ENCODE results near the gene CERS4. TPM values are rescaled to one million over a fixed set of nuclear protein-coding genes. Genes with fewer than 3 reads are reported as not detected.

Gene CERS4
- total and polyA plus RNA-seq, 10 of the 15 experiments (the other 5 are each of a cell fraction or from before 2014, with no cell fraction given): 0.34 to 62.1 (median 20.7) TPM

DNA sequence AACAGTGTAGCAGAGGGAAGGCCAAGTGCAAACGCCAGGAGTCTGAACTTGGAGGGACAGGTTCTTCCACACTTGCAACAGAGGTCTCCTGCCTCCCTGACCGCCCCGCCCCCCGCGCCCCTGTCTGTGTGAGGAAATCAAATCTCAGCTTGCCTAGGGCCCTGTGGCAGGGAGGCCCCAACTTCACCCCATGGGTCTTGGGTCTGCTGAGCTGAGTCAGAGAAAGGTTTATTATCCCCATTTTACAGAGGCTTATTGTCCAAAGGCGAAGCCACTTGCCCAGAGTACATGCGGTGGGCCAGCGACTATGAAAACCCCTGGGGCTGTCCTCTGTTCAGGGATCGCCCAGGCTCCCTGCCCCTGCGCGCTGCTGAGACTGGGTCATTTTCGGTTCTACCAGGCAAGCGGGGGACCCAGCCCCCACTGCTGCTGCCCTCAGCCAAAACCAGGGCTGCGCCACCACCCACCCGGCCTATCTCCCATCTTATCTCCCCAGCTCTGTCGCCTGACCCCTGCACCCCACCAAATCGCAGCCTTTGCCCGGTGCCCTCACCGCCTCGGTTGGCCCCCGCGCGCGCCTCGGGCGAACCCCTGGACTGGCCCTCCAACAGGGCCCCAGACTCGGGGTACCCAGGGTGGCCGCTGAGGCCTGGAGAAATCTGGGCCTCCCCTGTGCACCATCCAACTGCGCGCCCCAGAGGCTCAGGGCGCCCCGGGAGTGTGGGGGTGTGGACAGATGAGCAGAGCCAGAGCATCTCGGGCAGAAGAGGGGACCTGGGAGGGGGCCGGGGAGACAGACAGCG, 850 bp upstream of the CERS4 start:
- Histone ChIP-seq H3K9ac (ENCODE audit: control insufficient read depth, insufficient read depth, low read length) (peak overlapping the region; percentile 45; the same call in 1 of the 2 replicates), H3K79me2 (ENCODE audit: control insufficient read depth, insufficient read depth, low read length) (peaks cover 30% of the 10 kb centered on the region), H3K9me3 (replicated peaks; ENCODE audit: control insufficient read depth, insufficient read depth, low read length) (no peaks in the 10 kb centered on the region; the same call in 2 of the 3 replicates), H3K4me3 (peak overlapping the region; percentile 64), H3K36me3 (ENCODE audit: control insufficient read depth in 2 of 2, insufficient read depth in 2 of 2, low read length in 1 of 2) (no peaks in the 10 kb centered on the region; a peak in 1 of 4 replicates), H3K4me2 (ENCODE audit: control insufficient read depth, insufficient read depth) (peak overlapping the region; percentile 72), H3K27ac (ENCODE audit: control insufficient read depth, insufficient read depth) (no peak overlapping the region), H4K20me1 (ENCODE audit: control insufficient read depth, insufficient read depth) (no peaks in the 10 kb centered on the region), H3K4me1 (ENCODE audit: control insufficient read depth, insufficient read depth, low read length) (peaks cover 11% of the 10 kb centered on the region), H2AFZ (ENCODE audit: control insufficient read depth, low read depth, low read length) (peak overlapping the region; percentile 61), H3K27me3 (replicated peaks in 1 of 2; ENCODE audit: control insufficient read depth in 2 of 2, insufficient read depth in 2 of 2, low read length in 1 of 2) (no peaks in the 10 kb centered on the region)
- POLR2A ChIA-PET: interaction anchor here (0.6 to 6.7 kb wide), 9 partner anchors 9 to 463 kb away, joined by 3 to 111 read pairs (median 4); no protein-coding TSS in a partner anchor
- in situ Hi-C loops (cut with MboI): no loop called here
- SMC1A ChIA-PET (ENCODE audit: uncharacterized antibody, unreplicated experiment): interaction anchor here (1.8 kb wide), 1 partner anchor 9 kb away, joined by 8 read pairs; no protein-coding TSS in a partner anchor
- RAD21 ChIA-PET (ENCODE audit: unreplicated experiment): interaction anchor here (0.6 to 6.8 kb wide), 3 partner anchors 13 to 53 kb away, joined by 3 to 100 read pairs (median 4); no protein-coding TSS in a partner anchor
- BruUV-seq (replicated peaks): TSS peak; percentile 79
- DNase-seq (ENCODE audit: low read depth, low spot score) (no peak), ATAC-seq (peak; percentile 25), FAIRE-seq (no peak)
- CTCF ChIA-PET: interaction anchor here (0.6 to 6.8 kb wide), 3 partner anchors 10 to 44 kb away, joined by 3 to 52 read pairs (median 5); no protein-coding TSS in a partner anchor
- 38% methylated on average over 35 of the region's 35 CpGs for whole genome bisulfite sequencing (ENCODE audit: insufficient coverage, insufficient replicate concordance, low lambda C conversion rate, missing lambda C conversion rate)
- intact Hi-C loops (cut with micrococcal nuclease; ENCODE audit: unreplicated experiment): no loop called here
- TF ChIP-seq RB1 (IDR thresholded peaks at IDR 0.05; ENCODE audit: borderline replicate concordance): peak; percentile 34; the same call in 1 of the 2 replicates
- TF ChIP-seq BACH1 (IDR thresholded peaks at IDR 0.05; ENCODE audit: borderline replicate concordance): no peak
- TF ChIP-seq E4F1 (IDR thresholded peaks at IDR 0.05; ENCODE audit: borderline replicate concordance, partially characterized antibody): no peak
- peak; percentile 44; the same call in 1 of the 2 replicates for TF ChIP-seq DPF2 (IDR thresholded peaks at IDR 0.05)
- TF ChIP-seq SIX5 (IDR thresholded peaks at IDR 0.05; ENCODE audit: low read depth, low read length, severe bottlenecking): no peak
- TF ChIP-seq ZSCAN29 (IDR thresholded peaks at IDR 0.05): no peak
- TF ChIP-seq, protein P1, sequence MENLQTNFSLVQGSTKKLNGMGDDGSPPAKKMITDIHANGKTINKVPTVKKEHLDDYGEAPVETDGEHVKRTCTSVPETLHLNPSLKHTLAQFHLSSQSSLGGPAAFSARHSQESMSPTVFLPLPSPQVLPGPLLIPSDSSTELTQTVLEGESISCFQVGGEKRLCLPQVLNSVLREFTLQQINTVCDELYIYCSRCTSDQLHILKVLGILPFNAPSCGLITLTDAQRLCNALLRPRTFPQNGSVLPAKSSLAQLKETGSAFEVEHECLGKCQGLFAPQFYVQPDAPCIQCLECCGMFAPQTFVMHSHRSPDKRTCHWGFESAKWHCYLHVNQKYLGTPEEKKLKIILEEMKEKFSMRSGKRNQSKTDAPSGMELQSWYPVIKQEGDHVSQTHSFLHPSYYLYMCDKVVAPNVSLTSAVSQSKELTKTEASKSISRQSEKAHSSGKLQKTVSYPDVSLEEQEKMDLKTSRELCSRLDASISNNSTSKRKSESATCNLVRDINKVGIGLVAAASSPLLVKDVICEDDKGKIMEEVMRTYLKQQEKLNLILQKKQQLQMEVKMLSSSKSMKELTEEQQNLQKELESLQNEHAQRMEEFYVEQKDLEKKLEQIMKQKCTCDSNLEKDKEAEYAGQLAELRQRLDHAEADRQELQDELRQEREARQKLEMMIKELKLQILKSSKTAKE (IDR thresholded peaks at IDR 0.05; ENCODE audit: low read depth, poor library complexity, severe bottlenecking): no peak
- no peak for TF ChIP-seq KLF5 (IDR thresholded peaks at IDR 0.05; ENCODE audit: partially characterized antibody)
- TF ChIP-seq SMAD1 (IDR thresholded peaks at IDR 0.05; ENCODE audit: low read depth, partially characterized antibody): peak; percentile 44
- TF ChIP-seq ATF3 (IDR thresholded peaks at IDR 0.05; ENCODE audit: borderline replicate concordance, extremely low read depth, low read depth, low read length): no peak
- TF ChIP-seq CREM (IDR thresholded peaks at IDR 0.05; ENCODE audit: low read depth): no peak
- TF ChIP-seq, protein P2, sequence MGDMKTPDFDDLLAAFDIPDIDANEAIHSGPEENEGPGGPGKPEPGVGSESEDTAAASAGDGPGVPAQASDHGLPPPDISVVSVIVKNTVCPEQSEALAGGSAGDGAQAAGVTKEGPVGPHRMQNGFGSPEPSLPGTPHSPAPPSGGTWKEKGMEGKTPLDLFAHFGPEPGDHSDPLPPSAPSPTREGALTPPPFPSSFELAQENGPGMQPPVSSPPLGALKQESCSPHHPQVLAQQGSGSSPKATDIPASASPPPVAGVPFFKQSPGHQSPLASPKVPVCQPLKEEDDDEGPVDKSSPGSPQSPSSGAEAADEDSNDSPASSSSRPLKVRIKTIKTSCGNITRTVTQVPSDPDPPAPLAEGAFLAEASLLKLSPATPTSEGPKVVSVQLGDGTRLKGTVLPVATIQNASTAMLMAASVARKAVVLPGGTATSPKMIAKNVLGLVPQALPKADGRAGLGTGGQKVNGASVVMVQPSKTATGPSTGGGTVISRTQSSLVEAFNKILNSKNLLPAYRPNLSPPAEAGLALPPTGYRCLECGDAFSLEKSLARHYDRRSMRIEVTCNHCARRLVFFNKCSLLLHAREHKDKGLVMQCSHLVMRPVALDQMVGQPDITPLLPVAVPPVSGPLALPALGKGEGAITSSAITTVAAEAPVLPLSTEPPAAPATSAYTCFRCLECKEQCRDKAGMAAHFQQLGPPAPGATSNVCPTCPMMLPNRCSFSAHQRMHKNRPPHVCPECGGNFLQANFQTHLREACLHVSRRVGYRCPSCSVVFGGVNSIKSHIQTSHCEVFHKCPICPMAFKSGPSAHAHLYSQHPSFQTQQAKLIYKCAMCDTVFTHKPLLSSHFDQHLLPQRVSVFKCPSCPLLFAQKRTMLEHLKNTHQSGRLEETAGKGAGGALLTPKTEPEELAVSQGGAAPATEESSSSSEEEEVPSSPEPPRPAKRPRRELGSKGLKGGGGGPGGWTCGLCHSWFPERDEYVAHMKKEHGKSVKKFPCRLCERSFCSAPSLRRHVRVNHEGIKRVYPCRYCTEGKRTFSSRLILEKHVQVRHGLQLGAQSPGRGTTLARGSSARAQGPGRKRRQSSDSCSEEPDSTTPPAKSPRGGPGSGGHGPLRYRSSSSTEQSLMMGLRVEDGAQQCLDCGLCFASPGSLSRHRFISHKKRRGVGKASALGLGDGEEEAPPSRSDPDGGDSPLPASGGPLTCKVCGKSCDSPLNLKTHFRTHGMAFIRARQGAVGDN (IDR thresholded peaks at IDR 0.05): peak; percentile 17; the same call in 1 of the 2 replicates
- TF ChIP-seq PAX8 (IDR thresholded peaks at IDR 0.05): no peak
